Small intestine (tissue), 7 donors: ENCODE data around the gene TEX13D. TPM values are rescaled to one million over a fixed set of nuclear protein-coding genes. Genes with fewer than 3 reads are reported as not detected.

Experiments
- DNase-seq, 2 donors: peaks; one replicate each; pipeline versions ENCODE4 v3.0.0 to v3.0.0-alpha.2; 2013
- FAIRE-seq: peaks from 2 replicates; lab custom pipeline; 2012; peaks lifted over from hg19 to GRCh38; lab: Jason Lieb, UNC
- H3K27ac ChIP-seq, 3 donors: one replicate each; pipeline ENCODE4 v1.5.1; 2013; ENCODE audit warnings: low read length in 2 of 3, mild to moderate bottlenecking in 2 of 3, control low read depth in 1 of 3, inconsistent platforms in 1 of 3, low read depth in 1 of 3, moderate library complexity in 1 of 3
- H3K27me3 ChIP-seq, 3 donors: one replicate each; pipeline ENCODE4 v1.6.1; 2013; ENCODE audit warnings: low read length in 3 of 3, inconsistent platforms in 1 of 3; ENCODE audit not compliant: control insufficient read depth in 3 of 3, insufficient read depth in 3 of 3
- H3K36me3 ChIP-seq, 3 donors: one replicate each; pipeline ENCODE4 v1.6.1; 2013; ENCODE audit warnings: low read length in 3 of 3, inconsistent platforms in 1 of 3, low read depth in 1 of 3, mild to moderate bottlenecking in 1 of 3, moderate library complexity in 1 of 3; ENCODE audit not compliant: control insufficient read depth in 3 of 3, insufficient read depth in 2 of 3
- H3K4me1 ChIP-seq, 3 donors: one replicate each; pipeline ENCODE4 v1.6.1; 2013; ENCODE audit warnings: low read length in 2 of 3, inconsistent platforms in 1 of 3, low read depth in 1 of 3, mild to moderate bottlenecking in 1 of 3, moderate library complexity in 1 of 3; ENCODE audit not compliant: control insufficient read depth in 3 of 3, insufficient read depth in 2 of 3
- H3K4me3 ChIP-seq, 3 donors: one replicate each; pipeline ENCODE4 v1.5.1; 2013; ENCODE audit warnings: low read length in 3 of 3, control low read depth in 1 of 3, inconsistent platforms in 1 of 3, low read depth in 1 of 3, mild to moderate bottlenecking in 1 of 3, moderate library complexity in 1 of 3
- H3K9me3 ChIP-seq, 2 donors: one replicate each; pipeline ENCODE4 v1.6.1; 2013; ENCODE audit warnings: low read depth in 1 of 2, low read length in 1 of 2; ENCODE audit not compliant: control insufficient read depth in 2 of 2, insufficient read depth in 1 of 2
- WGBS, 3 donors: extraction: QIAGEN DNeasy Blood & Tissue Kit; methylation state at CpG; one replicate each; pipeline ENCODE4 v1.1.7; 2013; 5-methylcytosine and 5-hydroxymethylcytosine counted together
- polyA plus RNA-seq, 4 donors: library from polyadenylated mRNA; stranded (reverse) in 3 of 4; unstranded in 1 of 4; fragments of 200-250 nt in 3 of 4; fragments of 120-200 nt in 1 of 4; gene quantifications; one replicate each; pipeline versions ENCODE4 v1.2.1 to v1.2.3, GENCODE V29; 2013
- donor health status: healthy with polysubstance abuse.
- donor health status: control.
- donor health status: control.
- donor health status: Bipolar disorder and iron deficiency.
- donor health status: healthy.

TEX13D gene
- polyA plus RNA-seq, 4 donors, result not detected

DNA sequence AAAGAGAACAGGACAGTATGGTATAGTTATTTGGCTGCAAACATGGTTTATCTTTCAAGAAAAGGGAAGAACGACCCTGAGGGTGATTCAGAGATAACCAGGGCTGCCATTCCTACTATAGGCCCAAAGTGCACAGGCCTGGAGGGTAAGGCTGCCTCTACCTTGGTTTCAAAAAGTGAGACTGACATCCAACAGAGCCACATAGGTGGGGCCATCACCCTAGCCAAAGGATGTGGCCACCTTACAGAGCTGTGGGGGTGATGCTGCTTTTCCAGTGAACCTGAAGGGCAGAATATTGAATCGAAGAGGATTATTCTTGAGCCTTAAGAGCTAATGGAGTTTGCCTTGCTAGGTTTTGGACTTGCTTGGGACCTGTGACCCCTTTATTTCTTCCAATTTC is 29.6 kb downstream of the TEX13D start:
- no peaks in the 10 kb centered on the region for H3K4me1 ChIP-seq
- FAIRE-seq, result no peak

DNA sequence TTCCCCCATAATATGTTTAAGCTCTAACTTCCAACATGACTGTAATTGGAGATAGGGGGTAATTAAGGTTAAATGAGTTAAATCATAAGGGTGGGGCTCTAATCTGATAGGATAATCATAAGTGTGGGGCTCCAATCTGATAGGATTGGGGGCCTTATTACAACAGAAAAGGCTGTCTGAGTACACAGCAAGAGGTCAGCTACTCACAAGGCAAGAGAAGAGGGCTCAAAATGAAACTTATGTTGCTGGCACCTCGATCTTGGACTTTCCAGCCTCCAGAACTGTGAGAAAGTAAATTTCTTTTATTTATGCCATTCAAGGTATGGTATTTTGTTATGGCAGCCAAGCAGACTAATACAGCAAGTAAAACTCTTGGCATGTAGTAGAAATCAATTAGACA is 30.3 kb downstream of the TEX13D start:
- WGBS, 3 donors, result 36 to 74% (median 67%) methylated on average over 1 of the region's 1 CpG
- FAIRE-seq (no peak), DNase-seq (no peak)
- Histone ChIP-seq H3K36me3 (no peaks in the 10 kb centered on the region), H3K27me3 (no peaks in the 10 kb centered on the region), H3K27ac (no peak overlapping the region), H3K4me1 (no peaks in the 10 kb centered on the region), H3K9me3 (no peaks in the 10 kb centered on the region), H3K4me3 (no peak overlapping the region)

More for the DNA sequence above, 29.6 kb downstream of the TEX13D start:
- Histone ChIP-seq H3K36me3 (no peaks in the 10 kb centered on the region), H3K27ac (no peak overlapping the region), H3K4me3 (no peak overlapping the region), H3K27me3 (no peaks in the 10 kb centered on the region), H3K9me3 (no peaks in the 10 kb centered on the region)
- WGBS, 3 donors, result 42 to 70% (median 53%) methylated on average over 2 of the region's 2 CpGs
- no peak for DNase-seq

DNA sequence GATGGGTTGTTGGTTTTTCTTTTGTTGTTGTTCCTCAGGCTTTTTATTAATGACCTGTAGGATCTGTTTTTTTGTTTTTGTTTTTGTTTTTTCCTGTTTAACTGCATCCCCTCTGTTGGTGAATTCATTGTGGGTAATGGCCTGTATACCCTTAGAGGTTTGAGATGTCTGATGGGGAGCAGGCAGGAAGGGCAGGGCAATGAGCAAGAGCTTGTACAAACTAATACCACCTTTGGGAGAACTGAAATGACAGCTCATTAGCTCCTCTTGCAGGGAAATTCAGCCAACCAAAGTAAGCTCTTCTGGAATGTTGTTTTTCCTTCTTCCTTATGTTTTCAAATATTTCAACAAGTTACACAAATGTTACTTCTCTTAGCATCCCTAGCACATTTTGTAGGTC is 37.3 kb downstream of the TEX13D start:
- FAIRE-seq, result no peak
- Histone ChIP-seq H3K27ac (no peak overlapping the region), H3K4me3 (no peak overlapping the region), H3K27me3 (no peaks in the 10 kb centered on the region), H3K4me1 (no peaks in the 10 kb centered on the region), H3K36me3 (no peaks in the 10 kb centered on the region), H3K9me3 (no peaks in the 10 kb centered on the region)
- no peak for DNase-seq

DNA sequence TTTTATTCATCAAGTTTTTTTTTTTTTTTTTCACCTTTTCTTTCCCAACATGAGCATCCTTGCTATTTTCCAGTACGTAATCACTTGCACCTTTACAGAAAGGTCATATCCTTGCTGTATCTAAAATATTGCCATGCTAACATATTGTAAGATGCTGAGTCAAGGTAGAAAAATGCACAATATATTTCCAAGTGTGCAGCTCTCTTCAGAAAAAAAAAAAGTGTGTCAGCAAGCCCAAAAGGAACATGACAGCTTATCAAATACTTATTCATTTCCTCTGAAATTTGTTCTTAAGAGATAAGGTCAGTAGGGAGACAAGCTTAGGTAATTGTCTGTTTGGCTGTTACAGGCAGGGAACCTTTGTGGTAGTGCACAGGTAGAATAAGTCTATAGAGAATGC is 40.9 kb downstream of the TEX13D start:
- no peak overlapping the region for H3K4me3 ChIP-seq
- H3K9me3 ChIP-seq, result no peaks in the 10 kb centered on the region
- H3K36me3 ChIP-seq, result no peaks in the 10 kb centered on the region
- no peaks in the 10 kb centered on the region for H3K4me1 ChIP-seq
- H3K27me3 ChIP-seq, result no peaks in the 10 kb centered on the region
- no peak for FAIRE-seq
- WGBS, 3 donors, result 63 to 77% (median 76%) methylated on average over 1 of the region's 1 CpG
- H3K27ac ChIP-seq, result no peak overlapping the region
- DNase-seq, result no peak

DNA sequence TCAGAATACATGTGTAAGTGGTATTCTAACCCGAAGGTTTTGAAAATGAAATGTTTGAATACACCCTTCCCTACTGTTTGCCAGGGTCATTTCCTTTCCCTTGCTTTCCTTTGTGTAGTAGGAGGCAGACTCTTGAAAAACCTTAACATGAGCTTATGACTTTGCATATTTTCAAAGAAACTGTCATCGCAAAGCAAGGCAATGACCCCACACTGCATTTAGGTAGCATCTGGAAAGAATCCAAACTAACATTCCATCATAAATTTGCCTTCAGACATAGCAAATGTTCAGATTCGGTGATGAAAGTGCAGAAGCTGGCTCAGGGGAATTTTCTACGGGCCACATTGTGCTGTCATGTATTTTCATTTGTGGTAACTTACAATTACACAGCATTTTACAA is 46.2 kb downstream of the TEX13D start:
- H3K27ac ChIP-seq, result no peak overlapping the region
- H3K9me3 ChIP-seq, result no peaks in the 10 kb centered on the region
- DNase-seq (no peak), FAIRE-seq (no peak)
- no peak overlapping the region for H3K4me3 ChIP-seq
- 61 to 72% (median 68%) methylated on average over 4 of the region's 4 CpGs for WGBS, 3 donors
- H3K4me1 ChIP-seq, result no peaks in the 10 kb centered on the region
- H3K36me3 ChIP-seq, result no peaks in the 10 kb centered on the region
- no peaks in the 10 kb centered on the region for H3K27me3 ChIP-seq

DNA sequence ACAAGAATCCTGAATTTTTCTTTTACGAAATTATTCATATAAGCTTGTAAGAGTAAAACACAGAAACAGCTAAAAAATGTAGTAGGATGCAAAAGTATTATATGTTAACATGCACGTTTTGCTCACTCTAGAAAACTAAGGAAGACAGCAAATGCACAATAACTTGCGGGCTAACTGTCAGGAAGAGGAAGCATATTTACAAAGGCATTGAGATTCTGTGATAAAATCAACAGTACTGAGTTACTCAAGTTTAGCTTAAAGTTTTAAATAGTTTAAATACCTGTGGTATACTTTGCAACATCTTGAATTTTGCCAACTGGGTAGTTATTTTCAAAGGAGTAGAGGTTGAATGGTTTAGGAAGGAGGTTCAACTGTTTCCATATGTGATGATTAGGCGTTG is 50.9 kb downstream of the TEX13D start:
- FAIRE-seq, result no peak
- Histone ChIP-seq H3K9me3 (no peaks in the 10 kb centered on the region), H3K4me3 (no peak overlapping the region), H3K4me1 (no peaks in the 10 kb centered on the region), H3K27me3 (no peaks in the 10 kb centered on the region), H3K27ac (no peak overlapping the region), H3K36me3 (no peaks in the 10 kb centered on the region)
- WGBS, 3 donors, result 67 to 85% (median 83%) methylated on average over 4 of the region's 4 CpGs
- no peak for DNase-seq

DNA sequence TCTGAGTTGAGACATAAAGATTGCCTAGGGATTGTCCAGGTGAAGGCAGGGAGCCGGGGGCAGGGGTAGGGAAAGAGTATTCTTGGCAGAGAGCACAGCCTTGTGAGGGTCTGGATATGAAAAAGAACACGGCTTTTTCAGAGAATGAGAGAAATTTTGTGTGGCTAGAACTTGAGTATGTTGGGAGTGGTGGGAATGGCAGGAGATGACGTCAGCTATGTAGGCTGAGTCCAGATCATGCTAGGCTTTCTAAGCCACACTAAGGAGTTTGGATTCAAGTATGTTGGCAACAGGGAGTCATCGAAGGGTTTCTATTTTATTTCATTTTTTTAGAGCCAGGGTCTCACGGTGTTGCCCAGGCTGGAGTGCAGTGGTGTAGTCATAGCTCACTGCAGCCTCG is 53.9 kb downstream of the TEX13D start:
- WGBS, 3 donors, result 60 to 79% (median 70%) methylated on average over 6 of the region's 6 CpGs
- no peak for DNase-seq
- no peaks in the 10 kb centered on the region for H3K9me3 ChIP-seq
- no peaks in the 10 kb centered on the region for H3K27me3 ChIP-seq
- H3K36me3 ChIP-seq, result no peaks in the 10 kb centered on the region
- H3K4me3 ChIP-seq, result no peak overlapping the region
- H3K4me1 ChIP-seq, result no peaks in the 10 kb centered on the region
- FAIRE-seq, result no peak
- no peak overlapping the region for H3K27ac ChIP-seq

Other genes starting within 250 kb of the TEX13D start
- gene SH2D1A, start 13.9 kb downstream of the TEX13D start, polyA plus RNA-seq, result under 1 TPM in 3 of 4 donors, not detected in 1; 0.36 to 0.68 (median 0.54) TPM